ENCODE data around the gene HNRNPAB.

DNA sequence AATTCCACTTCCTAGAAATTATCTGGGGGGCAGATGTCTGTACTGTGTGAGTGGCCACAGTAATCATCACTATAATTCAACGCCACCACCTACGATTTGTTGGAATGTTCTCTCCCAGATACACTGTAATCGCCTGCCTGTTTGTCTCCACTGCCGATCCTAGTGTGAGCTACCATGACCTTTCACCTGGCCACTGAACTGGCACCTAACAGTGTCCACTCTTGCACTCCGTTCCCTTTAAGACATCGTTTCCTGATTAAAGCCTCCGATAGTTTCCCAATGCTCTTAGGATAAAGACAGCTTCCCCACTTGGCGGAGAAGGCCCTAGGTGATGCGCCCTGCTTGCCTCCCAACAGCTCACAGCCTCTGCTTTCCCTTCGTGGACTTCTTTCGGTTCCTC is 24.3 kb downstream of the HNRNPAB start:
- TF ChIP-seq, protein P1, sequence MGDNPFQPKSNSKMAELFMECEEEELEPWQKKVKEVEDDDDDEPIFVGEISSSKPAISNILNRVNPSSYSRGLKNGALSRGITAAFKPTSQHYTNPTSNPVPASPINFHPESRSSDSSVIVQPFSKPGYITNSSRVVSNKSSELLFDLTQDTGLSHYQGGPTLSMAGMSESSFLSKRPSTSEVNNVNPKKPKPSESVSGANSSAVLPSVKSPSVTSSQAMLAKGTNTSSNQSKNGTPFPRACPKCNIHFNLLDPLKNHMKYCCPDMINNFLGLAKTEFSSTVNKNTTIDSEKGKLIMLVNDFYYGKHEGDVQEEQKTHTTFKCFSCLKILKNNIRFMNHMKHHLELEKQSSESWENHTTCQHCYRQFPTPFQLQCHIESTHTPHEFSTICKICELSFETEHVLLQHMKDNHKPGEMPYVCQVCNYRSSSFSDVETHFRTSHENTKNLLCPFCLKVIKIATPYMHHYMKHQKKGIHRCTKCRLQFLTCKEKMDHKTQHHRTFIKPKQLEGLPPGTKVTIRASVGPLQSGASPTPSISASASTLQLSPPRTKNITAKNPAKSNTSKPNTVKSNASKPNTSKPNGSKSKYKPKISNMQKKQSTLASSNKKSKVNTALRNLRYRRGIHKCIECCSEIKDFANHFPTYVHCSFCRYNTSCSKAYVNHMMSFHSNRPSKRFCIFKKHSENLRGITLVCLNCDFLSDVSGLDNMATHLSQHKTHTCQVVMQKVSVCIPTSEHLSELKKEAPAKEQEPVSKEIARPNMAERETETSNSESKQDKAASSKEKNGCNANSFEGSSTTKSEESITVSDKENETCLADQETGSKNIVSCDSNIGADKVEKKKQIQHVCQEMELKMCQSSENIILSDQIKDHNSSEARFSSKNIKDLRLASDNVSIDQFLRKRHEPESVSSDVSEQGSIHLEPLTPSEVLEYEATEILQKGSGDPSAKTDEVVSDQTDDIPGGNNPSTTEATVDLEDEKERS (tag by site-specific recombination; IDR thresholded peaks at IDR 0.05), result no peak
- TF ChIP-seq ZFP41 (tag by site-specific recombination; IDR thresholded peaks at IDR 0.05; ENCODE audit: borderline replicate concordance), result no peak
- TF ChIP-seq, protein P2, sequence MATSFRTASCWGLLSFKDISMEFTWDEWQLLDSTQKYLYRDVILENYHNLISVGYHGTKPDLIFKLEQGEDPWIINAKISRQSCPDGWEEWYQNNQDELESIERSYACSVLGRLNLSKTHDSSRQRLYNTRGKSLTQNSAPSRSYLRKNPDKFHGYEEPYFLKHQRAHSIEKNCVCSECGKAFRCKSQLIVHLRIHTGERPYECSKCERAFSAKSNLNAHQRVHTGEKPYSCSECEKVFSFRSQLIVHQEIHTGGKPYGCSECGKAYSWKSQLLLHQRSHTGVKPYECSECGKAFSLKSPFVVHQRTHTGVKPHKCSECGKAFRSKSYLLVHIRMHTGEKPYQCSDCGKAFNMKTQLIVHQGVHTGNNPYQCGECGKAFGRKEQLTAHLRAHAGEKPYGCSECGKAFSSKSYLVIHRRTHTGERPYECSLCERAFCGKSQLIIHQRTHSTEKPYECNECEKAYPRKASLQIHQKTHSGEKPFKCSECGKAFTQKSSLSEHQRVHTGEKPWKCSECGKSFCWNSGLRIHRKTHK (tag by site-specific recombination; IDR thresholded peaks at IDR 0.05), result no peak
- no peak for TF ChIP-seq BCL11A (tag by site-specific recombination; IDR thresholded peaks at IDR 0.05; ENCODE audit: low read depth)

Data from HEK293 (cell line).